ENCODE measurements around the gene CHMP4B. TPM values are rescaled to one million over a fixed set of nuclear protein-coding genes. Genes with fewer than 3 reads are reported as not detected.

Gene CHMP4B
- total RNA-seq, 1 donor from 2014 or later = 42.8 TPM

DNA sequence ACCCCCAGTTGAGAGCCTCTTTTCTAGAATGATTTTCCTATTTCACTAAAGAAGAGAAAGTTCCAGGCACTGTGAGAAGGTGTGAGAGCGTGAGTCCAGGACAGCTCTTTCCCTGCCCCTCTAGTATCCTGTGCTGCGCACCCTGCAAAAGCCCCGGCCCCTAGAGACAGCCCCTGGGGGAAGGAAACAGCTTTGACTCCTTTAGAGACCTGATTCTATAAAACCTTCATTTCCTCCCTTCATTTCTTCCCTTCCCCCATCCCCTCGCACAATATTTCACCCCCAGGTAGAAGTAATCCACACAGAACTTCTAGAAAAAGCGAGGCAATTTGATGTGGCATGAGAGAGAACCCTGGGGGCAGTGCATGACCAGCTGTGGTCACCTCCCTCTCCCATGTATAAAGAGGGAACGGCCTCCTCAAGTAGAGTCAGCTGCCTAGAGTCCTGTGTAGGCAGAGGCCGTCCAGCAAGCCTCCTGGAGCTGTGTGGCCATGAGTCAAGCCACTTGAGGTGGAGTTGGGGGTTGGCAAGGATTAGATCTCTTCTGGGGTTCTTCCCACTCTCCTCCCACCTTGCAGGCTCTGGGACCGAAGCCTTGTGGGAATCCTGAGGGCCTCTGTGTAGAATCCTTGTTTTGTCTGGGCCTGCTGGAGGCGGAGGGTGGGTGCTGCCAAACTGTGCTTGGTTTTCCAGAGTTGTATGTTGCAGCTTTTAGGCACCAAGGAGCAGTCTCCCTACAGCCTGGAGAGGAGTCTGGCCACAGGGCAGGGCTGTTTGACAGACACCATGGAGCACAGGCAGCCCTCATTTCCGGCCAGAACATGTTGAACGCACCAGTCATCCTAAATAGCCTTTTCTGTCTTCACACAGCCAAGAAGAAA is 41.7 kb downstream of the CHMP4B start:
- H3K4me1 ChIP-seq = no peaks in the 10 kb centered on the region
- no peak for DNase-seq (ENCODE audit: low spot score in 2 of 2)
- no peaks in the 10 kb centered on the region for H3K9me3 ChIP-seq
- intact Hi-C loops (cut with DNase I) = no loop called here
- H3K27me3 ChIP-seq = no peaks in the 10 kb centered on the region
- TF ChIP-seq, protein P1, sequence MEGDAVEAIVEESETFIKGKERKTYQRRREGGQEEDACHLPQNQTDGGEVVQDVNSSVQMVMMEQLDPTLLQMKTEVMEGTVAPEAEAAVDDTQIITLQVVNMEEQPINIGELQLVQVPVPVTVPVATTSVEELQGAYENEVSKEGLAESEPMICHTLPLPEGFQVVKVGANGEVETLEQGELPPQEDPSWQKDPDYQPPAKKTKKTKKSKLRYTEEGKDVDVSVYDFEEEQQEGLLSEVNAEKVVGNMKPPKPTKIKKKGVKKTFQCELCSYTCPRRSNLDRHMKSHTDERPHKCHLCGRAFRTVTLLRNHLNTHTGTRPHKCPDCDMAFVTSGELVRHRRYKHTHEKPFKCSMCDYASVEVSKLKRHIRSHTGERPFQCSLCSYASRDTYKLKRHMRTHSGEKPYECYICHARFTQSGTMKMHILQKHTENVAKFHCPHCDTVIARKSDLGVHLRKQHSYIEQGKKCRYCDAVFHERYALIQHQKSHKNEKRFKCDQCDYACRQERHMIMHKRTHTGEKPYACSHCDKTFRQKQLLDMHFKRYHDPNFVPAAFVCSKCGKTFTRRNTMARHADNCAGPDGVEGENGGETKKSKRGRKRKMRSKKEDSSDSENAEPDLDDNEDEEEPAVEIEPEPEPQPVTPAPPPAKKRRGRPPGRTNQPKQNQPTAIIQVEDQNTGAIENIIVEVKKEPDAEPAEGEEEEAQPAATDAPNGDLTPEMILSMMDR (IDR thresholded peaks at IDR 0.05) = no peak
- H3K27ac ChIP-seq = no peak overlapping the region
- no peak overlapping the region for H3K4me3 ChIP-seq
- peaks cover 65 to 86% of the 10 kb centered on the region in 2 donors for H3K36me3 ChIP-seq

DNA sequence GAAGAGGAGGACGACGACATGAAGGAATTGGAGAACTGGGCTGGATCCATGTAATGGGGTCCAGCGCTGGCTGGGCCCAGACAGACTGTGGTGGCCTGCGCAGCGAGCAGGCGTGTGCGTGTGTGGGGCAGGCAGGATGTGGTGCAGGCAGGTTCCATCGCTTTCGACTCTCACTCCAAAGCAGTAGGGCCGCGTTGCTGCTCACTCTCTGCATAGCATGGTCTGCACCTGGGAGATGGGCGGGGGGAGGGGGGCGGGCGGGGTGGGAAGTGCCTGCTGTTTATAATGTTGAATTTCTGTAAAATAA is 42.3 kb downstream of the CHMP4B start:
- no peak overlapping the region for H3K27ac ChIP-seq
- no peaks in the 10 kb centered on the region for H3K27me3 ChIP-seq
- no peak overlapping the region for H3K4me3 ChIP-seq
- H3K9me3 ChIP-seq = no peaks in the 10 kb centered on the region
- peaks cover 62 to 83% of the 10 kb centered on the region in 2 donors for H3K36me3 ChIP-seq
- intact Hi-C loops (cut with DNase I) = no loop called here
- TF ChIP-seq, protein P1 (IDR thresholded peaks at IDR 0.05) = no peak
- DNase-seq (ENCODE audit: low spot score in 2 of 2) = no peak
- H3K4me1 ChIP-seq = no peaks in the 10 kb centered on the region

DNA sequence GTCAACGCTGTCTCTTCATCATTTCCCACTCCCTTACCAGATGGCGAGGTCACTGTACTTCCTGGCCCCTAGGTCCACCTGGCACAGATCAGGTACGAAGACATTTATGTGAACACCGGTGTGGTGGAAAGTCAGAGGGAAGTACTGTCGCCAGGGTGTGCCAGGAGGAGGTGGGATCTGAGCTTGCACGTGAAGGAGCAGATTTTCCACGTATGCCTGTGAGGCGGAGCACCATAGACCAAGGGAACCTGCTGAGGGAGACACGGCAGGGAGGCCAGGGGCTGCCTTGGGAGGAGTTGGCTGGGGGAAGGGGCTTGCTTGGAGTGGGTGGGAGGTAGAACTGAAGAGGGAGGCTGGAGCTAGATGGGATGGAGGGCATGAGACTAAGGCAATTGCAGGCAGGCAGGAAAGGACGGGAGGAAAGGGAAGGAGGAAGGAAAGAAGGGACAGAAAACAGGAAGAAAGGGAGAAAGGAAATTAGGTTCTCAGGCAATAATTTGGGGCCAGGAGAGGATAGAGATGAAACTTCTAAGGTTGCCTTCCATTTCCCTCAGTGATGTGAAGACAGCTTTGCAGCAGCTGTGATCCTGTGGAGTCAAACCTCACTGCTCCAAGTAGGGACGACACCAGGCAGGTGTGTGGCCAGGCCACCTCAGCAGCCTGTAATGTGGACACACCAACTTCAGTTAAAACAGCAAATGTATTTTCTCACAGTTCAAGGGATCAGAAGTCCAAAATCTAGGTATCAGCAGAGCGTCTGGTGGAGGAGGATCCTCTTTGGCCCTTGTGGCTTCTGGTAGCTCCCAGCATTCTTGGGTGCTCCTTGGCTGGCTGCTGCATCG is 46.8 kb downstream of the CHMP4B start:
- Histone ChIP-seq H3K4me3 (no peak overlapping the region), H3K27me3 (no peaks in the 10 kb centered on the region), H3K4me1 (peaks cover 4 to 5% of the 10 kb centered on the region in 2 donors), H3K9me3 (no peaks in the 10 kb centered on the region), H3K36me3 (peaks cover 32 to 42% of the 10 kb centered on the region in 2 donors), H3K27ac (no peak overlapping the region)
- DNase-seq (ENCODE audit: low spot score in 2 of 2) = no peak
- intact Hi-C loops (cut with DNase I) = no loop called here
- TF ChIP-seq, protein P1 (IDR thresholded peaks at IDR 0.05) = no peak

DNA sequence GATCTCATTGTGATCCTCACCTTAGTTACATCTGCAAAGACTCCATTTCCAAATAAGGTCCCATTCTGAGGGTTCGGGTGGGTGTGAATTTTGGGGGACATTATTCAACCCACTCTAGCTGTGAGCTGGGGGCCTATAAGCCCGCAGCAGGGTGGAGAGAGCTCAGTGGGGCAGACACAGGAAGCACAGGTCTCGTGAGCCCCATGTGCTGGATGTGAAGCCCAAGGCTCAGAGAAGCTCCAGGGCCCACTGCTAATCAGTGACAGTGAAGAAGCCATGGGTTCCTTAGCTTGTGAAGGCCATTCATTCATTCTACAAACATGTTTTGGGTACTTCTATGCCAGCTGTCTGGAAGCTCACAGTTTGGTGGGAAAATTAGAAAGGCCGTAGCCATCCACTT is 47.5 kb downstream of the CHMP4B start:
- Histone ChIP-seq H3K27me3 (no peaks in the 10 kb centered on the region), H3K27ac (no peak overlapping the region), H3K4me3 (no peak overlapping the region), H3K36me3 (peaks cover 25 to 35% of the 10 kb centered on the region in 2 donors), H3K4me1 (peaks cover 4 to 5% of the 10 kb centered on the region in 2 donors), H3K9me3 (no peaks in the 10 kb centered on the region)
- intact Hi-C loops (cut with DNase I) = no loop called here
- DNase-seq (ENCODE audit: low spot score in 2 of 2) = no peak
- TF ChIP-seq, protein P1 (IDR thresholded peaks at IDR 0.05) = no peak

DNA sequence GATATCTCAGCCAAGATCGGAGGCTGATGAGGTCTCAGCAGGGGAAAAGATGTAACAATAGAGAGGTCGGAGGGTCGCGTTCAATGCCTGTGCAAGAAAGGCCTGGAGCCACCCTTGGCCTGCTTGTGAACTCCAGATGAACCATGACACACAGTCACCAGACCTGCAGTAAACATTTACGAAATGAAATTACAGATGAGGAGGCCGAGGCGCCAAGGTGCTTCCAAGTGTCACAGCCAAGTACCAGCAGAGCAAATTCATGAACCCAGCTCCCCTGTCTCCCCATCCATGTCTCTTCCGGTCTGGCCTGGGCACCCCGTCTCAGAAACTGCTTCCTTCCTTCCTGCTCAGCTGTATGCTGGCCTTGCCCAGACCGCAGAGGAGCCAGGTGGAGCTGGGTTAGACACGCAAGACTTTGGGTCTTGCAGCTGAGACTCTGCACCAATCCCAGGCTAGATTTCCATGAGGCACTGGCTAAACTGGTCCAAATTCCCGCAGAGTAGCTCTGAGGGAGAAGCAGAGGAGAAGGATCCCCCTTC is 48.1 kb downstream of the CHMP4B start:
- DNase-seq (ENCODE audit: low spot score in 2 of 2) = no peak
- no peaks in the 10 kb centered on the region for H3K27me3 ChIP-seq
- intact Hi-C loops (cut with DNase I) = no loop called here
- no peak overlapping the region for H3K27ac ChIP-seq
- peaks cover 21 to 29% of the 10 kb centered on the region in 2 donors for H3K36me3 ChIP-seq
- no peaks in the 10 kb centered on the region for H3K9me3 ChIP-seq
- TF ChIP-seq, protein P1 (IDR thresholded peaks at IDR 0.05) = no peak
- peaks cover 4 to 5% of the 10 kb centered on the region in 2 donors for H3K4me1 ChIP-seq
- no peak overlapping the region for H3K4me3 ChIP-seq

All from ascending aorta (tissue), 2 donors.